Measurements from ENCODE around the gene NKG7. TPM values are rescaled to one million over a fixed set of nuclear protein-coding genes. Genes with fewer than 3 reads are reported as not detected.

NKG7 gene
- total and polyA plus RNA-seq, 2 of the 13 experiments (the other 11 are each of a cell fraction or from before 2014, with no cell fraction given), result 0.40 TPM; not detected in 1

DNA sequence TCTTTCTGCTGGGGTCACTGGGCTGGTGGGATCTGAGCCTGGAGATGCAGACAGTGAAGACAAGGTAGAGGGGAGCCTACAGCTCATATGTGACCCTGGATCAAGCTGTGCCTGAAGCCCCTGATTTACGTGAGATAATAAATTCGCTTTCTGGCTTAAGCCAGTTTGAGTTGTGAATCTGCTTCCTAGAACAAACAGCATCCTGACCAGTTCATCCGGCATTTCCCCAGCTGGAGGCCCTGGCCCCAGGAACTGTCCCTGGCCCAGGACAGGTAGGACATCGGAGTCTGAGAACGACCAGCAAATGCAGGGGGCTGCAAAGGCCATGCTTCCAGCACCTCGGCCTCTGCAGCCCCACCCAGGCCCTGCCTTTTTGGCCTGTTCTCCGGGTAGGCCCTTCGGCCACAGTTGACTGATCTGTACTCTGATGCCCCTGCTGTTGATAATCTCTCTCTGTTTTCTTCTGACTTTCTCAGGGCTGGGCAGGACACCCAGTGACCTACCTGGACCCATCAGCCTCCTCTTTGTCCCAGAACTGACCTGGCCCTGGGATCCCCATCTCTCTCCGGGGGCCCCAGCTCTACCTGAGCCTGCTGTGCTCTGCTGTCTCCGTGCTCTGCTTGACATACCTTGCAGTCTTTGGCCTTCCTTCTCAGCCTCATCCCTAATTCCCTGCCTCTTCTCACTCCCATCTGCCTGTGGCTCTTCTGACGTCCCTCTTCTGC lies 21.0 kb downstream of the NKG7 start (continued):
- no peak for TF ChIP-seq MXD4 (CRISPR knock-in tag; IDR thresholded peaks at IDR 0.05)
- TF ChIP-seq ZFP90 (CRISPR knock-in tag; IDR thresholded peaks at IDR 0.05; ENCODE audit: borderline replicate concordance), result no peak
- TF ChIP-seq GFI1 (CRISPR knock-in tag; IDR thresholded peaks at IDR 0.05; ENCODE audit: borderline replicate concordance), result no peak
- 0 out of 2 replicates have a peak, but pooled peaks have one; percentile 6 for TF ChIP-seq RAD21 (CRISPR knock-in tag; IDR thresholded peaks at IDR 0.05)

DNA sequence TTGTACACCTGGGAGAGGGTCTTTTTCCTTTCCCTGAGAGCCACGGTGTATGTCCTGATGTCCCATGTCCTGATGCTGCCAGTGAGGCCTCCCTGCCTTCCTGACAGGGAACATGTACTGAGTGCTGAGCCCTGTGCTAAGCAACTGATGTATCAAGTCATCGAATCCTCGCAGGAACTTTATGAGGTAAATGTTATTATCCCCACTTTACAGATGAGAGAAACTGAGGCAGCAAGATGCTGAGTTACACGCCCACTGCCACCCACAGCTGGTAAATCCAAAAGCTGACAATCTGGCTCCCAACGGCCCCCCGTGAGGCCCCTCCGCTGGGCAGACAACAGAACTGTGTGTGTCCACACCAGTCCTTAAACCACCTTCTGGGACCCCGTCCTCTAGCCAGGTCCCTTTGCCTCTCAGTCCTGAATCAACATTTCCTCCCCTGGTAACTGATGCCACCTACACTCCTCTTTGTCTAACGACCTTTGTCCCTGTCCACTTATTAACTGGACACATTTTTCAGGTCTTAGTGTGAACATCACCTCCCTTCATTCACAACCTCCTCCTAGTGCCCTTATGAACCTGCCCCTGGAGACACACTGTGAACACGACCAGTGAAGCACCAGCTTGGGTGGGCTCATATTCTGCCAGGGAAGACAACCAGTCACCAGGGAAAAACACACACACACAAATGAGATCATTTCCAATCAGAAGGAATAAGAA lies 25.1 kb downstream of the NKG7 start:
- Histone ChIP-seq H3K36me3 (replicated peaks in 1 of 2; ENCODE audit: control insufficient read depth in 1 of 2, insufficient read depth in 2 of 2, low read length in 2 of 2) (peaks cover 24 to 63% of the 10 kb centered on the region in 2 experiments), H4K20me1 (ENCODE audit: insufficient read depth, low read length) (peaks cover 37% of the 10 kb centered on the region), H3K79me2 (ENCODE audit: insufficient read depth, low read length) (peaks cover 44% of the 10 kb centered on the region), H3K9ac (ENCODE audit: insufficient read depth, low read depth, low read length) (peak overlapping the region; percentile 42), H3K27me3 (ENCODE audit: control insufficient read depth in 1 of 2, insufficient read depth in 2 of 2, low read length in 2 of 2) (no peaks in the 10 kb centered on the region; a peak in 1 of 5 replicates), H3K4me1 (ENCODE audit: insufficient read depth, low read length) (peaks cover 100% of the 10 kb centered on the region), H3K9me3 (ENCODE audit: low read length) (no peaks in the 10 kb centered on the region), H2AFZ (ENCODE audit: low read length) (no peak overlapping the region), H3K4me3 (replicated peaks in 1 of 3; ENCODE audit: insufficient read depth in 1 of 3, low read depth in 2 of 3, low read length in 3 of 3) (no peak overlapping the region), H3K27ac (ENCODE audit: extremely low read length, insufficient read depth, low read length) (peak overlapping the region; percentile 79), H3K4me2 (ENCODE audit: low read depth, low read length) (peak overlapping the region; percentile 47; the same call in 1 of the 2 replicates)
- WGBS (ENCODE audit: low lambda C conversion rate), result 67% methylated on average over 10 of the region's 10 CpGs
- DNase-seq (ENCODE audit: low spot score) (peak; percentile 71), FAIRE-seq (peak; percentile 46), ATAC-seq (peak; percentile 20)
- ChIA-PET POLR2A (interaction anchor here (0.6 to 7.2 kb wide), 4 partner anchors 9 to 215 kb away, joined by 3 to 259 read pairs (median 41); partner anchors contain the start of gene ETFB), CTCF (ENCODE audit: low intra/inter-chr PET ratio, low total read pairs) (interaction anchor here (0.6 kb wide), 1 partner anchor 61 kb away, joined by 3 read pairs; no protein-coding TSS in a partner anchor)
- intact Hi-C loops (cut with micrococcal nuclease; ENCODE audit: unreplicated experiment) (no loop called here), in situ Hi-C loops (cut with HindIII; ENCODE audit: extremely low pct_ligation_motif_present, low pct_unique_long_range_greater_than_20kb) (no loop called here)
- BruUV-seq (replicated peaks), result no TSS peak
- 0 out of 2 replicates have a peak, but pooled peaks have one; percentile 32 for TF ChIP-seq SAP130 (CRISPR knock-in tag; IDR thresholded peaks at IDR 0.05; ENCODE audit: low read depth)
- peak; percentile 52; the same call in 1 of the 2 replicates for TF ChIP-seq POLR2G (IDR thresholded peaks at IDR 0.05; ENCODE audit: low read depth, low read length)
- TF ChIP-seq, protein P1, sequence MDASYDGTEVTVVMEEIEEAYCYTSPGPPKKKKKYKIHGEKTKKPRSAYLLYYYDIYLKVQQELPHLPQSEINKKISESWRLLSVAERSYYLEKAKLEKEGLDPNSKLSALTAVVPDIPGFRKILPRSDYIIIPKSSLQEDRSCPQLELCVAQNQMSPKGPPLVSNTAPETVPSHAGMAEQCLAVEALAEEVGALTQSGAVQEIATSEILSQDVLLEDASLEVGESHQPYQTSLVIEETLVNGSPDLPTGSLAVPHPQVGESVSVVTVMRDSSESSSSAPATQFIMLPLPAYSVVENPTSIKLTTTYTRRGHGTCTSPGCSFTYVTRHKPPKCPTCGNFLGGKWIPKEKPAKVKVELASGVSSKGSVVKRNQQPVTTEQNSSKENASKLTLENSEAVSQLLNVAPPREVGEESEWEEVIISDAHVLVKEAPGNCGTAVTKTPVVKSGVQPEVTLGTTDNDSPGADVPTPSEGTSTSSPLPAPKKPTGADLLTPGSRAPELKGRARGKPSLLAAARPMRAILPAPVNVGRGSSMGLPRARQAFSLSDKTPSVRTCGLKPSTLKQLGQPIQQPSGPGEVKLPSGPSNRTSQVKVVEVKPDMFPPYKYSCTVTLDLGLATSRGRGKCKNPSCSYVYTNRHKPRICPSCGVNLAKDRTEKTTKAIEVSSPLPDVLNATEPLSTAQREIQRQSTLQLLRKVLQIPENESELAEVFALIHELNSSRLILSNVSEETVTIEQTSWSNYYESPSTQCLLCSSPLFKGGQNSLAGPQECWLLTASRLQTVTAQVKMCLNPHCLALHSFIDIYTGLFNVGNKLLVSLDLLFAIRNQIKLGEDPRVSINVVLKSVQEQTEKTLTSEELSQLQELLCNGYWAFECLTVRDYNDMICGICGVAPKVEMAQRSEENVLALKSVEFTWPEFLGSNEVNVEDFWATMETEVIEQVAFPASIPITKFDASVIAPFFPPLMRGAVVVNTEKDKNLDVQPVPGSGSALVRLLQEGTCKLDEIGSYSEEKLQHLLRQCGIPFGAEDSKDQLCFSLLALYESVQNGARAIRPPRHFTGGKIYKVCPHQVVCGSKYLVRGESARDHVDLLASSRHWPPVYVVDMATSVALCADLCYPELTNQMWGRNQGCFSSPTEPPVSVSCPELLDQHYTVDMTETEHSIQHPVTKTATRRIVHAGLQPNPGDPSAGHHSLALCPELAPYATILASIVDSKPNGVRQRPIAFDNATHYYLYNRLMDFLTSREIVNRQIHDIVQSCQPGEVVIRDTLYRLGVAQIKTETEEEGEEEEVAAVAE (CRISPR knock-in tag; IDR thresholded peaks at IDR 0.05; ENCODE audit: borderline replicate concordance), result peak; percentile 29; the same call in 1 of the 2 replicates
- 0 out of 2 replicates have a peak, but pooled peaks have one; percentile 28 for TF ChIP-seq ZNF430 (CRISPR knock-in tag; IDR thresholded peaks at IDR 0.05)
- no peak for TF ChIP-seq SOX13 (IDR thresholded peaks at IDR 0.05)
- peak in 1 of 2 experiments; percentile 40; a peak in 1 of 4 replicates for TF ChIP-seq SOX13 (CRISPR knock-in tag; conservative IDR thresholded peaks at IDR 0.05 in 1 of 2, IDR thresholded peaks at IDR 0.05 in 1 of 2)
- TF ChIP-seq, protein P2, sequence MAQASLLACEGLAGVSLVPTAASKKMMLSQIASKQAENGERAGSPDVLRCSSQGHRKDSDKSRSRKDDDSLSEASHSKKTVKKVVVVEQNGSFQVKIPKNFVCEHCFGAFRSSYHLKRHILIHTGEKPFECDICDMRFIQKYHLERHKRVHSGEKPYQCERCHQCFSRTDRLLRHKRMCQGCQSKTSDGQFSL (CRISPR knock-in tag; IDR thresholded peaks at IDR 0.05), result 0 out of 2 replicates have a peak, but pooled peaks have one; percentile 22
- TF ChIP-seq NPAS2 (CRISPR knock-in tag; IDR thresholded peaks at IDR 0.05; ENCODE audit: borderline replicate concordance), result no peak
- TF ChIP-seq MIER2 (CRISPR knock-in tag; IDR thresholded peaks at IDR 0.05), result no peak
- TF ChIP-seq, protein P3, sequence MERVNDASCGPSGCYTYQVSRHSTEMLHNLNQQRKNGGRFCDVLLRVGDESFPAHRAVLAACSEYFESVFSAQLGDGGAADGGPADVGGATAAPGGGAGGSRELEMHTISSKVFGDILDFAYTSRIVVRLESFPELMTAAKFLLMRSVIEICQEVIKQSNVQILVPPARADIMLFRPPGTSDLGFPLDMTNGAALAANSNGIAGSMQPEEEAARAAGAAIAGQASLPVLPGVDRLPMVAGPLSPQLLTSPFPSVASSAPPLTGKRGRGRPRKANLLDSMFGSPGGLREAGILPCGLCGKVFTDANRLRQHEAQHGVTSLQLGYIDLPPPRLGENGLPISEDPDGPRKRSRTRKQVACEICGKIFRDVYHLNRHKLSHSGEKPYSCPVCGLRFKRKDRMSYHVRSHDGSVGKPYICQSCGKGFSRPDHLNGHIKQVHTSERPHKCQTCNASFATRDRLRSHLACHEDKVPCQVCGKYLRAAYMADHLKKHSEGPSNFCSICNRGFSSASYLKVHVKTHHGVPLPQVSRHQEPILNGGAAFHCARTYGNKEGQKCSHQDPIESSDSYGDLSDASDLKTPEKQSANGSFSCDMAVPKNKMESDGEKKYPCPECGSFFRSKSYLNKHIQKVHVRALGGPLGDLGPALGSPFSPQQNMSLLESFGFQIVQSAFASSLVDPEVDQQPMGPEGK (CRISPR knock-in tag; IDR thresholded peaks at IDR 0.05), result 0 out of 2 replicates have a peak, but pooled peaks have one; percentile 4

Measured in HepG2 (cell line).